ENCODE data around the gene AK5.

The AK5 gene

DNA sequence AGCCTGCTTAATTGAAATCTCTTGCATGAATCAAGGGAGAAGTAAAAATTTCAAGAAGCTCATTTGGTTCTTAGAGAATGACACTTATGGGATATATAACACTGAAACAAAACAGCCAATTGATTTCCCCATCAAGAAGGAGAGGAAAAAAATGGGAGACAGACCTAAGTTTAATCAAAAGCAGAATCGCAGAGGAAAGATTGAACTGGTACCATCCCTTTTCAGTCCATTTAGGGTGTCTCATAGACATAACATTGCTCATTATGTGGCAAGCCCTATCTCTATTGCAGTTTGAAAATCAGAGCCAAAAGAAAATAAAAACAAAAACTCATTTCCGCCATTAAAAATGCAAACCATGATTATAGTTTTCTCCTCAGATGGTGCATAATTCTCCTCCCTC is 119.6 kb downstream of the AK5 start:
- no peaks in the 10 kb centered on the region for H3K27me3 ChIP-seq (replicated peaks; ENCODE audit: insufficient read depth, low read length)
- TF ChIP-seq EZH2 (optimal IDR thresholded peaks at IDR 0.05; ENCODE audit: low read depth, low read length), result no peak
- no peak for TF ChIP-seq EZH2phosphoT487 (IDR thresholded peaks at IDR 0.05; ENCODE audit: low read length)
- TF ChIP-seq, protein P1, sequence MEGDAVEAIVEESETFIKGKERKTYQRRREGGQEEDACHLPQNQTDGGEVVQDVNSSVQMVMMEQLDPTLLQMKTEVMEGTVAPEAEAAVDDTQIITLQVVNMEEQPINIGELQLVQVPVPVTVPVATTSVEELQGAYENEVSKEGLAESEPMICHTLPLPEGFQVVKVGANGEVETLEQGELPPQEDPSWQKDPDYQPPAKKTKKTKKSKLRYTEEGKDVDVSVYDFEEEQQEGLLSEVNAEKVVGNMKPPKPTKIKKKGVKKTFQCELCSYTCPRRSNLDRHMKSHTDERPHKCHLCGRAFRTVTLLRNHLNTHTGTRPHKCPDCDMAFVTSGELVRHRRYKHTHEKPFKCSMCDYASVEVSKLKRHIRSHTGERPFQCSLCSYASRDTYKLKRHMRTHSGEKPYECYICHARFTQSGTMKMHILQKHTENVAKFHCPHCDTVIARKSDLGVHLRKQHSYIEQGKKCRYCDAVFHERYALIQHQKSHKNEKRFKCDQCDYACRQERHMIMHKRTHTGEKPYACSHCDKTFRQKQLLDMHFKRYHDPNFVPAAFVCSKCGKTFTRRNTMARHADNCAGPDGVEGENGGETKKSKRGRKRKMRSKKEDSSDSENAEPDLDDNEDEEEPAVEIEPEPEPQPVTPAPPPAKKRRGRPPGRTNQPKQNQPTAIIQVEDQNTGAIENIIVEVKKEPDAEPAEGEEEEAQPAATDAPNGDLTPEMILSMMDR (IDR thresholded peaks at IDR 0.05; ENCODE audit: low read length), result no peak
- no peak overlapping the region for H3K4me3 ChIP-seq (ENCODE audit: low read length)
- H3K9ac ChIP-seq (ENCODE audit: low read length), result no peak overlapping the region
- H3K4me2 ChIP-seq (ENCODE audit: low read depth, low read length), result no peak overlapping the region
- no peaks in the 10 kb centered on the region for H4K20me1 ChIP-seq (ENCODE audit: insufficient read depth, low read length)
- H3K27ac ChIP-seq (ENCODE audit: low read length), result no peak overlapping the region
- no peaks in the 10 kb centered on the region for H3K4me1 ChIP-seq (ENCODE audit: low read length)
- no peaks in the 10 kb centered on the region for H3K9me3 ChIP-seq (replicated peaks; ENCODE audit: insufficient read depth, low read length)
- no peaks in the 10 kb centered on the region for H3F3A ChIP-seq (ENCODE audit: insufficient read depth, low read length)
- no peaks in the 10 kb centered on the region for H3K9me2 ChIP-seq (replicated peaks; ENCODE audit: insufficient read depth, low read length)
- no peaks in the 10 kb centered on the region for H3K79me2 ChIP-seq (ENCODE audit: low read length)
- no peak for DNase-seq
- H3K36me3 ChIP-seq (replicated peaks; ENCODE audit: insufficient read depth, low read length), result no peaks in the 10 kb centered on the region
- no peak overlapping the region for H2AFZ ChIP-seq (ENCODE audit: low read length)

DNA sequence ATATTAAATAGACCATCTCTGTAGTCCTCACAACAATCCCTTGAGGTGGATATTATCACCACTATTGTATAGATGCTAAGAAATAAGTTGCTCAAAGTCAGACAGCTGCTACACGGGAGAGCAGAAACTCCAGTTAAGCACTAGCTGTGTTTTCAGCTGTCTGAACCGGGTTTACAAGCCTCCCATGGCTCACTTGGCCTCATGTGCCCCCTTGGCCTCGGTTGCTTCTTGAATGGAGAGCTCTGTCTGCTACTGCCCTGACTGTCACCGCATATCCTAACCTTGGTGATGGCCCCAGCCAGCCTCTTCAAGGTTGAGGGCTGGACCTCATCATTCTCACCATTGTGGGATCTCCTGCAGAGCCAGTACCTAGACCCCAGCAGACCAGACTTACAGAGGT is 123.4 kb downstream of the AK5 start:
- no peaks in the 10 kb centered on the region for H3F3A ChIP-seq (ENCODE audit: insufficient read depth, low read length)
- H3K36me3 ChIP-seq (replicated peaks; ENCODE audit: insufficient read depth, low read length), result no peaks in the 10 kb centered on the region
- no peak overlapping the region for H3K9ac ChIP-seq (ENCODE audit: low read length)
- no peaks in the 10 kb centered on the region for H4K20me1 ChIP-seq (ENCODE audit: insufficient read depth, low read length)
- no peak for TF ChIP-seq EZH2 (optimal IDR thresholded peaks at IDR 0.05; ENCODE audit: low read depth, low read length)
- TF ChIP-seq, protein P1 (IDR thresholded peaks at IDR 0.05; ENCODE audit: low read length), result no peak
- TF ChIP-seq EZH2phosphoT487 (IDR thresholded peaks at IDR 0.05; ENCODE audit: low read length), result no peak
- H3K27ac ChIP-seq (ENCODE audit: low read length), result no peak overlapping the region
- H3K4me2 ChIP-seq (ENCODE audit: low read depth, low read length), result no peak overlapping the region
- H3K9me2 ChIP-seq (replicated peaks; ENCODE audit: insufficient read depth, low read length), result no peaks in the 10 kb centered on the region
- no peak overlapping the region for H2AFZ ChIP-seq (ENCODE audit: low read length)
- no peaks in the 10 kb centered on the region for H3K9me3 ChIP-seq (replicated peaks; ENCODE audit: insufficient read depth, low read length)
- H3K4me1 ChIP-seq (ENCODE audit: low read length), result no peaks in the 10 kb centered on the region
- no peak for DNase-seq
- no peaks in the 10 kb centered on the region for H3K27me3 ChIP-seq (replicated peaks; ENCODE audit: insufficient read depth, low read length)
- no peak overlapping the region for H3K4me3 ChIP-seq (ENCODE audit: low read length)
- H3K79me2 ChIP-seq (ENCODE audit: low read length), result no peaks in the 10 kb centered on the region

DNA sequence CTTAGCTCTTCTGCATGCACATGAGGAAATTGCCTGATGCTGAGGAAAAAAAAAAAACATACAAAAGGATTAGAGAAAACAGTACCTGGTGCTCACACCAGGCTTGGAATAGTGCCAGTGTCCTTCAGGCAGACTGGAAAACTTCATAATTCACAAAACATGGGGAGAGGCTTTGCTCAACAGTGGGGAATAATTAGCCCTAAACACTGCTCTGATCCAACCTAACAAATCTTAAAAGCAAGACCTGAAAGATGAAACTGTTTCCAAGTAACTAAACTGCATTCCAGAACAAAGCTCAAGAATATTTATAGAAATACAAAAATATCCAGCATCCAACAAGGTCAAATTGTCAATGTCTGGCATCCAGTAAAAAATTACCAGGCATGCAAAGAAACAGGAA is 124.8 kb downstream of the AK5 start:
- DNase-seq, result no peak
- no peak overlapping the region for H3K4me3 ChIP-seq (ENCODE audit: low read length)
- no peaks in the 10 kb centered on the region for H3K36me3 ChIP-seq (replicated peaks; ENCODE audit: insufficient read depth, low read length)
- no peak for TF ChIP-seq EZH2phosphoT487 (IDR thresholded peaks at IDR 0.05; ENCODE audit: low read length)
- TF ChIP-seq, protein P1 (IDR thresholded peaks at IDR 0.05; ENCODE audit: low read length), result no peak
- TF ChIP-seq EZH2 (optimal IDR thresholded peaks at IDR 0.05; ENCODE audit: low read depth, low read length), result no peak
- H3F3A ChIP-seq (ENCODE audit: insufficient read depth, low read length), result no peaks in the 10 kb centered on the region
- no peaks in the 10 kb centered on the region for H3K9me2 ChIP-seq (replicated peaks; ENCODE audit: insufficient read depth, low read length)
- no peak overlapping the region for H3K4me2 ChIP-seq (ENCODE audit: low read depth, low read length)
- no peaks in the 10 kb centered on the region for H3K4me1 ChIP-seq (ENCODE audit: low read length)
- no peaks in the 10 kb centered on the region for H3K27me3 ChIP-seq (replicated peaks; ENCODE audit: insufficient read depth, low read length)
- H3K79me2 ChIP-seq (ENCODE audit: low read length), result no peaks in the 10 kb centered on the region
- H2AFZ ChIP-seq (ENCODE audit: low read length), result no peak overlapping the region
- no peak overlapping the region for H3K9ac ChIP-seq (ENCODE audit: low read length)
- H3K9me3 ChIP-seq (replicated peaks; ENCODE audit: insufficient read depth, low read length), result no peaks in the 10 kb centered on the region
- H4K20me1 ChIP-seq (ENCODE audit: insufficient read depth, low read length), result no peaks in the 10 kb centered on the region
- H3K27ac ChIP-seq (ENCODE audit: low read length), result no peak overlapping the region

Measured in MM.1S (cell line).